Smooth muscle cell (in vitro differentiated cells): ENCODE results near the gene RITA1. TPM values are rescaled to one million over a fixed set of nuclear protein-coding genes. Genes with fewer than 3 reads are reported as not detected.

ENCODE experiments used
- DNase-seq: peaks from one replicate; lab custom pipeline; 2025; ENCODE audit not compliant: unreplicated experiment; lab: John Stamatoyannopoulos, UW
- H2AFZ ChIP-seq: fragments of 200-600 bp; sonication (generic); 2 replicates; pipeline ENCODE4 v1.6.0; 2016; ENCODE audit warnings: antibody characterized with exemption, low read depth, mild to moderate bottlenecking
- H3F3A ChIP-seq: fragments of 200-600 bp; sonication (generic); 2 replicates; pipeline ENCODE4 v1.6.0; 2017; ENCODE audit warnings: antibody characterized with exemption, low read depth
- H3K27ac ChIP-seq: fragments of 200-600 bp; sonication (generic); 2 replicates; pipeline ENCODE4 v1.5.1; 2016; ENCODE audit warnings: low read depth, mild to moderate bottlenecking
- H3K27me3 ChIP-seq: fragments of 200-600 bp; sonication (generic); 2 replicates; pipeline ENCODE4 v1.6.1; 2016; ENCODE audit warnings: low read depth, mild to moderate bottlenecking
- H3K36me3 ChIP-seq: fragments of 200-600 bp; sonication (generic); 2 replicates; pipeline ENCODE4 v1.5.1; 2016; ENCODE audit warnings: low read depth
- H3K4me1 ChIP-seq: fragments of 200-600 bp; sonication (generic); 2 replicates; pipeline ENCODE4 v1.5.1; 2016; ENCODE audit warnings: low read depth
- H3K4me2 ChIP-seq: fragments of 200-600 bp; sonication (generic); 2 replicates; pipeline ENCODE4 v1.6.0; 2016; ENCODE audit warnings: mild to moderate bottlenecking
- H3K4me3 ChIP-seq: fragments of 200-600 bp; sonication (generic); 2 replicates; pipeline ENCODE4 v1.5.1; 2016; ENCODE audit warnings: mild to moderate bottlenecking
- H3K79me2 ChIP-seq: fragments of 200-600 bp; sonication (generic); 2 replicates; pipeline ENCODE4 v1.6.0; 2016; ENCODE audit warnings: low read depth, mild to moderate bottlenecking
- H3K9ac ChIP-seq: fragments of 200-600 bp; sonication (generic); 2 replicates; pipeline ENCODE4 v1.6.0; 2016; ENCODE audit warnings: low read depth
- H3K9me3 ChIP-seq: fragments of 200-600 bp; sonication (generic); replicated peaks from 2 replicates; pipeline ENCODE4 v1.5.1; 2016; ENCODE audit warnings: low read depth
- H4K20me1 ChIP-seq: fragments of 200-600 bp; sonication (generic); 2 replicates; pipeline ENCODE4 v1.6.0; 2016; ENCODE audit warnings: low read depth
- CTCF ChIP-seq: fragments of 200-600 bp; sonication (generic); IDR thresholded peaks from 2 replicates; pipeline ENCODE4 v1.5.1; 2017; ENCODE audit warnings: borderline replicate concordance, mild to moderate bottlenecking, antibody characterized with exemption; ENCODE audit not compliant: insufficient read depth, poor library complexity, severe bottlenecking
- WGBS: methylation state at CpG from one replicate; pipeline ENCODE4 v1.1.7; 2016; ENCODE audit warnings: low lambda C conversion rate; 5-methylcytosine and 5-hydroxymethylcytosine counted together
- polyA plus RNA-seq: library from polyadenylated mRNA; unstranded; fragments of >200 nt; fragmentation: Nextera tagmentation; extraction: Ambion mirVana; gene quantifications from 2 replicates; pipeline ENCODE4 v1.2.1, GENCODE V29; 2016
- total RNA-seq: library from RNA; depleted of rRNA; stranded (reverse); fragments of >200 nt; gene quantifications from 2 replicates; pipeline ENCODE4 v1.2.3, GENCODE V29; 2014

RITA1 gene
- total and polyA plus RNA-seq, 2 experiments from 2014 or later = 9.6 to 12.2 TPM

GRCh38 chr12:113184098-113184899 lies 1.2 kb upstream of the RITA1 start:
- Histone ChIP-seq H3K4me3 (peak overlapping the region; percentile 81), H2AFZ (peak overlapping the region; percentile 93), H3K4me1 (peaks cover 9% of the 10 kb centered on the region), H3F3A (peaks cover 5% of the 10 kb centered on the region), H3K4me2 (peak overlapping the region; percentile 89), H3K27ac (peak overlapping the region; percentile 92), H3K9ac (peak overlapping the region; percentile 58), H3K36me3 (no peaks in the 10 kb centered on the region), H3K27me3 (no peaks in the 10 kb centered on the region), H4K20me1 (peaks cover 8% of the 10 kb centered on the region), H3K9me3 (no peaks in the 10 kb centered on the region), H3K79me2 (peaks cover 34% of the 10 kb centered on the region)
- TF ChIP-seq CTCF = no peak
- DNase-seq = no peak
- 35% methylated on average over 26 of the region's 26 CpGs for WGBS

DNA sequence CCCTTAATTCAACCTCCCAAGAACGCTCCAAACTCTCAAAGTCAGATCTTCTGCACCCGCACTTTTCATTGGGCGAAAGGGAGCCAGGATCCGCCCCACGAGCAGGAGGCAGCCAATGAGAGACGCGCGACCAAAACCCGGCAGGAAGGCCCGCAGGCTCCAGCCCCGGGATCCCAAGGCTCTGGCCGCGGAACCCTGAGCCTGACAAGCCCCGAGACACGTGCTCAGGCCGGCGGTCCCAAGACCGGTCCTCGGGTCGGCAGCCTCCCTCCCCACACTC lies 681 bp upstream of the RITA1 start:
- TF ChIP-seq CTCF = no peak
- H3K27me3 ChIP-seq = no peaks in the 10 kb centered on the region
- peak overlapping the region; percentile 89 for H3K4me2 ChIP-seq
- H3K4me3 ChIP-seq = peak overlapping the region; percentile 81
- peak overlapping the region; percentile 93 for H2AFZ ChIP-seq
- H3K4me1 ChIP-seq = peaks cover 9% of the 10 kb centered on the region
- peaks cover 8% of the 10 kb centered on the region for H4K20me1 ChIP-seq
- DNase-seq = peak; percentile 82
- peak overlapping the region; percentile 95 for H3K9ac ChIP-seq
- H3K9me3 ChIP-seq = no peaks in the 10 kb centered on the region
- peaks cover 5% of the 10 kb centered on the region for H3F3A ChIP-seq
- WGBS = under 1% methylated on average over 20 of the region's 20 CpGs
- H3K36me3 ChIP-seq = no peaks in the 10 kb centered on the region
- H3K79me2 ChIP-seq = peaks cover 34% of the 10 kb centered on the region
- peak overlapping the region; percentile 92 for H3K27ac ChIP-seq

DNA sequence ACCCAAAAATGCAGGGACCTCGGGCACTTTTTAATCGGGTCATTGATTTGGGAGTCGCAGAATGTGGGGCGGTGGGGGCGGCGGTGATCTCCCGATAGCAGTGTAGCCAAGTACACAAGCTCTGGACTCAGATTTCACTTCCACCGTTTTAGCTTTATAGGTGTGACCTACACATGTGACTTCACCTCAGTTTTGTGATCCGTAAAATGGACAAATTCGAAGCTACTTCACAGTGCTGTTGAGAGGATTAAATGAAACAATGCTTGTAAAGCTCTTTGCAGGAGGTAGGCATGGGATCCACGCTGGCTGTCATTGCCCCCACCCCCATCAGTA lies 478 bp downstream of the RITA1 start:
- Histone ChIP-seq H3K36me3 (no peaks in the 10 kb centered on the region), H3K27me3 (no peaks in the 10 kb centered on the region), H3K4me2 (peak overlapping the region; percentile 89), H3K4me1 (peaks cover 9% of the 10 kb centered on the region), H3K79me2 (peaks cover 34% of the 10 kb centered on the region), H3K27ac (no peak overlapping the region), H2AFZ (peak overlapping the region; percentile 93), H3K4me3 (peak overlapping the region; percentile 81), H3K9me3 (no peaks in the 10 kb centered on the region), H3K9ac (peak overlapping the region; percentile 95), H3F3A (peaks cover 5% of the 10 kb centered on the region), H4K20me1 (peaks cover 3% of the 10 kb centered on the region)
- TF ChIP-seq CTCF = no peak
- DNase-seq = no peak
- WGBS = 8% methylated on average over 11 of the region's 11 CpGs
